NCI-H82 treated with DMSO at 0.1 percent for 48 hours (cell line): ENCODE measurements around the gene MCF2L2.
"Not testable (repeated sequence)": the region's sequence is repeated elsewhere in the genome, so short reads cannot be mapped to it uniquely, and the experiment has no call there.

Source experiments
- DNase-seq: peaks from one replicate; lab custom pipeline; 2025; ENCODE audit not compliant: unreplicated experiment; lab: John Stamatoyannopoulos, UW

Gene MCF2L2

GRCh38 chr3:183182073-183182472, 246.3 kb downstream of the MCF2L2 start:
- no peak for DNase-seq

GRCh38 chr3:183181606-183182005, 246.8 kb downstream of the MCF2L2 start:
- no peak for DNase-seq

- no peak for DNase-seq
These were observed 247.6 kb downstream of the MCF2L2 start for GRCh38 chr3:183180784-183181295.

DNA sequence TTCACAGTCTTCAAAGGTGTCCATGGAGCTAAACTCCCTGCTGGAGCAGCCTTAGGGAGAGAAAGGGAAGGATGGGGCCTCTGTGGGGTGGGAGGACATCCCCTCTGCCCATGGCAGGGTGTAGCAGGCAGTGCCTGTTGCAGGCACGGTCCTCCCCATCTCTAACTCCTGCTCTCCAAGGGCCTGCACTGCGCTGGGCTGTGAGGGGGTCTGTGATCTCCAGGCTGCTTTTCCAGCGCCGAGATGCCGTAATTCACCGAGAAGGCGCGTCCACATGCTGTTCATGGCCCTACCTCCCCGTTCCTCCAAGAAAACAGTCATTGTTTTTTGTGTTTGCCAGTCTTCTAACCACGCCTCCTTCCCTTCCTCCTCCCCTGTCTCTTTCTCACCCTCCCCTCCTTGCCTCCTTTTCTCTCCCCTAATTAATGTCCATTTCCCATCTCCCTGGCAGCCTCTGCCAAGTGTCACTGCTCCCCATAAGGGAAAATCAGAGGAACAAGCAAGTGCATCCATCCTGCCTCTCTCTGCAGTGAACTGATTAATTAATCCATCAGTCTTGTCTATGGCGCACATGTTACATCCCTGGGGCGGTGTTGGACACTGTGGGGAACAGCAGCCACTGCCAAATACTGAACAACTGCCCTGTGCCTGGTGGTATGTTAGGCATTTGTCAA, 248.2 kb downstream of the MCF2L2 start:
- DNase-seq = no peak

DNA sequence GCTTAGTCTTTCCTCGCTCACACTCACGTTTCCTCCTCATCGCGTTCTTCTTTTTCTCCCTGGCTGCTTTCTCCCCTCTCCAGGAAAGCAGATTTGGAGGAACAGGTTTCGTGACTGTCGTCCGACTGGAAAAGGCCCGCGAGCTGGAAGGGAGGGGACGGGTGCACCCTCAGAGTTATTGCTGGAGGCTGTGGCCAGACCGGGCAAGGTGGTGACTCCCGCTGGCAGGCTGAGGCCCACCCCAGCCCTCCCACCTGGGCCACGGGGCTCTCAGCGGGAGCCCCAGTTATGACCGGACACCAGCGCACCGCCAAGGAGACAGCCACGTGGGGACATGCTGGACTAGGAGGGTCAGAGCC, 248.9 kb downstream of the MCF2L2 start:
- DNase-seq = not testable (repeated sequence)

GRCh38 chr3:183178833-183179549, 249.4 kb downstream of the MCF2L2 start:
- DNase-seq = no peak

GRCh38 chr3:183178512-183178832, 249.9 kb downstream of the MCF2L2 start:
- no peak for DNase-seq

DNA sequence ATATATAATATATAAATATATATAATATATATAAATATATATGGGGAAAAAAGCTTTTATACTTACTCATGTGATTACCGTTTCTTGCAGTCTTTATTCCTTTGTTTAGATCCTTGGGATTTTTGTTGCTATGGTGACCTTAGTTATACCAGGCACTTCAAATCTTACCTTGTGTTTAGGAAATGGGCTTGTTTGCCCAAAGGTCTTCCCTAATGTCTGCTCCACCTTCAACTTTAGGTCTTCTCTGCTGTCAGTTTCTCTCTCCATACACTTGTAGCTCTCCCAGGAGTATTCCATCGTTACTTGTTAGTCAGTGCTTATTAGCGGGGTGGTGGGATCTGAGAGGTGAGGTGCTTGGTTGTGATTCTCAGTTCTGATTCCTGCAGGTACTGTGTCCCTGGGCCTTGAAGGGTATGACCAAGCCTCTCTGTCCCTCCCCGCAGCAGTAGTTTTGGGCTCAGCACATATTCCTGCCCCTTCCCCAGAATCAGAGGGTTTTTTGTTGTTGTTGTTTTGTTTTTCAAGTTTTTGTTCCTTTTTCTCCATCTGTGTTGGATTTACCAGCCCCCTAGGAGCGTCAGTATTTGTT, 256.3 kb downstream of the MCF2L2 start:
- no peak for DNase-seq

- DNase-seq = not testable (repeated sequence)
These were observed 260.4 kb downstream of the MCF2L2 start for GRCh38 chr3:183167975-183168374.

DNA sequence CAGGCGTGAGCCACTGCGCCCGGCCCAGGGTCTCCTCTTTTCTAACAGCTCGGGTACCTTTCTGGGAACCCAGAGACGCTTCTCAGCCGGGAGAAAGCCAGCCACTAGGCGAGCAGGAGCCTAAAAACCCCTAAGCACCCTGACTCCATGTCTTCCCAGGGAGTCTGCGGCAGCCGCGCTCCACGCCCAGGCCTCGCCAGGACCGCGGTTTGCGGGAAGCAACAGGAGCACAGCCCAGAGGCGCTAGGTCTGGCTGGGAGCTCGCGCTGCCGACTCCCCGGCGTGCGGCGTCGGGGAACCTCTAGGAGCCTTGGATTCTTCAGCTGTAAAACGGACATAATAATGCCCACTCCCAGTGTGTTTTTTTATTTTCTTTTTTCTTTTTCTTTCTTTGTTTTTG, 264.9 kb downstream of the MCF2L2 start:
- DNase-seq = no peak

- DNase-seq = no peak
These were observed 266.7 kb downstream of the MCF2L2 start for GRCh38 chr3:183161552-183162336.

- DNase-seq = no peak
These were observed 267.8 kb downstream of the MCF2L2 start for GRCh38 chr3:183160616-183161015.

DNA sequence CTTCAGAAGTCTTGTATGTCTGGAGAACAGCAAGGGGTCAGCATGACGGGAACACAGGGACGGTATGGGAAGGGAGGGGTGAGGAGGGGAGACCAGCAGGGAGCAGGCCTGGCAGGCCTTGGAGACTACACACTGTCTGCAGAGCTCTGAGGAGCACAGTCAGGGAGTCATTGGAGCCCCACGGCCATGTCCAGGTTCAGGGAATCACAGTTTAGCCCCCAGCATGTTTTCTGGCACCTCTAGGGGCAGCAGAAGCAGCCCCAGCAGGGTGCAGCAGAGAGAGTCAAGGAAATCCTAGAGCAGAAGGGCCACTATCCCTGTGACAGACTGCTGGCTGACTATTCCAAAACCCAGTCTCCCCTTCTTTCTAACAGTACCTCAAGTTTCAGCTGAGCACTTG, 269.1 kb downstream of the MCF2L2 start:
- DNase-seq = no peak

DNA sequence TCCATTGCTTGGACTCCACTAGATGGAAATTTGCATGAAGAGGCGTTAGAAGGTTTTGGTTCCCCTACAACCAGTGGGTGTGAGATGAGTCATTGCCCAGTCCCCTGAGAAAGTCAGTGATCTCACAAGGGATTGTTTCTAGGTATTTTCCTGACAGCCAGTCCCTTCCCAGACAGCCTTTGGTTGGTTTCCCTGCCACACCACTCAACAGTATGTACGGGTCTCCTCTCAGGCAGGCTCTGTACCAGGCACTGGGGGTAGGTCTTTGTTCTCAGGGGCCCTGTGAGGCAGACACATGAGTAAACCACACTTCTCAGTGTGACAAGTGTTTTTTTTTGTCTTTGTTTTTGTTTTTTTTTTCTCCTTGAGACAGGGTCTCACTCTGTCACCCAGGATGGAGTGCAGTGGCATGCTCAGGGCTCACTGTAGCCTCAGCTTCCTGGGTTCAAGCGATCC, 269.8 kb downstream of the MCF2L2 start:
- no peak for DNase-seq

DNA sequence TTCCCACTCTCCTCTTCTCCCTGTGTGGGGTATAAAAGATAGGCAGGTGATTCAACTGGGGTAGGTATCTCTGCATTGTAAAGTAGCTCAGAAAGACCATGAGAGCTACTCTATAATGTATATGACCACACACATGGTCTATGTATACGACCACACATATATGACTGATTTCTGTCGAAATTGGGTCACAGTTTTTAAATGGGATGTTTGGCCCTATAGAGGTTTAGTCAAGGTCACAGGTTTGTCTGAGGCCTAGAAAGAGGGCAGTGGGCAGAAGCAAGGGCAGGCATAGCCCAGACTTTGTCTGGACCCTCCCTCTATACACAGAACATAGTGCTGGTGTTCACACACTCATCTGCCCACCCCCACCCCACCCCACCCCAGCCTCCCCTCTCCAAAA, 270.3 kb downstream of the MCF2L2 start:
- no peak for DNase-seq

- DNase-seq = no peak
These were observed 272.2 kb downstream of the MCF2L2 start for GRCh38 chr3:183156266-183156665.

- DNase-seq = no peak
These were observed 272.9 kb downstream of the MCF2L2 start for GRCh38 chr3:183155499-183155898.

GRCh38 chr3:183153210-183153950, 275.0 kb downstream of the MCF2L2 start:
- no peak for DNase-seq

- no peak for DNase-seq
These were observed 276.5 kb downstream of the MCF2L2 start for GRCh38 chr3:183151821-183152351.

GRCh38 chr3:183151086-183151485, 277.3 kb downstream of the MCF2L2 start:
- no peak for DNase-seq
